ENCODE measurements around the gene DNAI2.
A peak's percentile ranks its signal among the peaks of the same experiment; 100 is the strongest.
"Not testable (repeated sequence)": the region's sequence is repeated elsewhere in the genome, so short reads cannot be mapped to it uniquely, and the experiment has no call there.

DNAI2 gene

GRCh38 chr17:74279617-74280016, 5.6 kb downstream of the DNAI2 start:
- DNase-seq = not testable (repeated sequence)

GRCh38 chr17:74280093-74280513, 6.1 kb downstream of the DNAI2 start:
- no peak for DNase-seq

- no peak for DNase-seq
Observed at GRCh38 chr17:74281799-74282198, 7.8 kb downstream of the DNAI2 start.

GRCh38 chr17:74282274-74282586, 8.2 kb downstream of the DNAI2 start:
- DNase-seq = not testable (repeated sequence)

- no peak for DNase-seq
Observed at GRCh38 chr17:74282587-74283370, 8.7 kb downstream of the DNAI2 start.

GRCh38 chr17:74283371-74283673, 9.3 kb downstream of the DNAI2 start:
- no peak for DNase-seq

GRCh38 chr17:74287031-74287602, 13.1 kb downstream of the DNAI2 start:
- DNase-seq = no peak

GRCh38 chr17:74288785-74289184, 14.8 kb downstream of the DNAI2 start:
- no peak for DNase-seq

- DNase-seq = no peak
Observed at GRCh38 chr17:74289688-74290087, 15.7 kb downstream of the DNAI2 start.

GRCh38 chr17:74290340-74290739, 16.3 kb downstream of the DNAI2 start:
- no peak for DNase-seq

- no peak for DNase-seq
Observed at GRCh38 chr17:74292495-74292894, 18.5 kb downstream of the DNAI2 start.

GRCh38 chr17:74295625-74296547, 21.9 kb downstream of the DNAI2 start:
- no peak for DNase-seq

- DNase-seq = peak; percentile 19
Observed at GRCh38 chr17:74296548-74296936, 22.5 kb downstream of the DNAI2 start.

GRCh38 chr17:74297941-74298340, 23.9 kb downstream of the DNAI2 start:
- no peak for DNase-seq

GRCh38 chr17:74298778-74299177, 24.7 kb downstream of the DNAI2 start:
- DNase-seq = no peak

- DNase-seq = no peak
Observed at GRCh38 chr17:74299226-74300009, 25.4 kb downstream of the DNAI2 start.

GRCh38 chr17:74303305-74303704, 29.3 kb downstream of the DNAI2 start:
- no peak for DNase-seq

- no peak for DNase-seq
Observed at GRCh38 chr17:74304184-74304583, 30.1 kb downstream of the DNAI2 start.

GRCh38 chr17:74305865-74306654, 32.0 kb downstream of the DNAI2 start:
- no peak for DNase-seq

GRCh38 chr17:74307984-74308773, 34.1 kb downstream of the DNAI2 start:
- no peak for DNase-seq

- DNase-seq = no peak
Observed at GRCh38 chr17:74309902-74310301, 35.9 kb downstream of the DNAI2 start.

All from NCI-H526 treated with DMSO at 0.1 percent for 48 hours (cell line).